ES-I3 (cell line): ENCODE data around the gene KIF4A.
"Not testable (repeated sequence)": the region's sequence is repeated elsewhere in the genome, so short reads cannot be mapped to it uniquely, and the experiment has no call there.

Source experiments
- H3K36me3 ChIP-seq: 2 replicates; pipeline ENCODE4 v1.6.1; 2013; ENCODE audit warnings: mild to moderate bottlenecking, low read length, control low read depth, moderate library complexity; ENCODE audit not compliant: insufficient read depth
- H3K4me1 ChIP-seq: 2 replicates; pipeline ENCODE4 v1.6.1; 2013; ENCODE audit warnings: mild to moderate bottlenecking, control low read depth, low read length; ENCODE audit not compliant: insufficient read depth
- H3K9ac ChIP-seq: 2 replicates; pipeline ENCODE4 v1.6.1; 2013; ENCODE audit warnings: low read depth, mild to moderate bottlenecking, low read length, moderate library complexity
- H3K9me3 ChIP-seq: 2 replicates; pipeline ENCODE4 v1.6.1; 2013; ENCODE audit warnings: mild to moderate bottlenecking, low read length, moderate library complexity; ENCODE audit not compliant: control insufficient read depth, insufficient read depth

KIF4A gene

GRCh38 chrX:70324326-70324725 is 34.4 kb downstream of the KIF4A start:
- Histone ChIP-seq H3K4me1 (no peaks in the 10 kb centered on the region), H3K9ac (no peak overlapping the region), H3K36me3 (no peaks in the 10 kb centered on the region), H3K9me3 (no peaks in the 10 kb centered on the region)

GRCh38 chrX:70331161-70331560 is 41.3 kb downstream of the KIF4A start:
- Histone ChIP-seq H3K9ac (no peak overlapping the region), H3K9me3 (no peaks in the 10 kb centered on the region), H3K36me3 (no peaks in the 10 kb centered on the region), H3K4me1 (no peaks in the 10 kb centered on the region)

GRCh38 chrX:70332600-70332999 is 42.7 kb downstream of the KIF4A start:
- H3K36me3 ChIP-seq = no peaks in the 10 kb centered on the region
- no peaks in the 10 kb centered on the region for H3K9me3 ChIP-seq
- no peak overlapping the region for H3K9ac ChIP-seq
- H3K4me1 ChIP-seq = no peaks in the 10 kb centered on the region

- Histone ChIP-seq H3K9ac (no peak overlapping the region), H3K9me3 (no peaks in the 10 kb centered on the region), H3K4me1 (no peaks in the 10 kb centered on the region), H3K36me3 (no peaks in the 10 kb centered on the region; the same call in 1 of the 2 replicates)
Observed at GRCh38 chrX:70336767-70337166, 46.9 kb downstream of the KIF4A start.

GRCh38 chrX:70338290-70338689 is 48.4 kb downstream of the KIF4A start:
- Histone ChIP-seq H3K36me3 (peaks cover 5% of the 10 kb centered on the region), H3K9me3 (no peaks in the 10 kb centered on the region), H3K9ac (no peak overlapping the region)

GRCh38 chrX:70343435-70343834 is 53.5 kb downstream of the KIF4A start:
- Histone ChIP-seq H3K4me1 (no peaks in the 10 kb centered on the region), H3K9me3 (peaks cover 11% of the 10 kb centered on the region), H3K36me3 (peaks cover 7% of the 10 kb centered on the region), H3K9ac (no peak overlapping the region)

More at GRCh38 chrX:70338290-70338689, 48.4 kb downstream of the KIF4A start:
- no peaks in the 10 kb centered on the region for H3K4me1 ChIP-seq

- H3K4me1 ChIP-seq = no peaks in the 10 kb centered on the region
- H3K36me3 ChIP-seq = peaks cover 7% of the 10 kb centered on the region
- no peak overlapping the region for H3K9ac ChIP-seq
- H3K9me3 ChIP-seq = peaks cover 21% of the 10 kb centered on the region
Observed at GRCh38 chrX:70346418-70347070, 56.6 kb downstream of the KIF4A start.

- H3K9me3 ChIP-seq = peaks cover 21% of the 10 kb centered on the region
- not testable (repeated sequence) for H3K36me3 ChIP-seq, H3K9ac ChIP-seq, H3K4me1 ChIP-seq
Observed at GRCh38 chrX:70348825-70349224, 58.9 kb downstream of the KIF4A start.

- H3K36me3 ChIP-seq, H3K4me1 ChIP-seq, H3K9ac ChIP-seq: not testable (repeated sequence)
- peaks cover 21% of the 10 kb centered on the region for H3K9me3 ChIP-seq
Observed at GRCh38 chrX:70349367-70350125, 59.6 kb downstream of the KIF4A start.

GRCh38 chrX:70352496-70352895 is 62.6 kb downstream of the KIF4A start:
- H3K9ac ChIP-seq = no peak overlapping the region
- H3K4me1 ChIP-seq = no peaks in the 10 kb centered on the region
- H3K9me3 ChIP-seq = peaks cover 14% of the 10 kb centered on the region
- no peaks in the 10 kb centered on the region; the same call in none of the 2 replicates for H3K36me3 ChIP-seq

GRCh38 chrX:70353514-70353913 is 63.6 kb downstream of the KIF4A start:
- Histone ChIP-seq H3K9me3 (peaks cover 11% of the 10 kb centered on the region), H3K9ac (no peak overlapping the region), H3K36me3 (no peaks in the 10 kb centered on the region; the same call in none of the 2 replicates), H3K4me1 (no peaks in the 10 kb centered on the region)

GRCh38 chrX:70354716-70355115 is 64.8 kb downstream of the KIF4A start:
- no peaks in the 10 kb centered on the region for H3K4me1 ChIP-seq
- H3K36me3 ChIP-seq = no peaks in the 10 kb centered on the region; the same call in none of the 2 replicates
- no peak overlapping the region for H3K9ac ChIP-seq
- H3K9me3 ChIP-seq = peaks cover 11% of the 10 kb centered on the region

- H3K9ac ChIP-seq = no peak overlapping the region
- H3K4me1 ChIP-seq = no peaks in the 10 kb centered on the region
- H3K9me3 ChIP-seq = no peaks in the 10 kb centered on the region
- peaks cover 4% of the 10 kb centered on the region for H3K36me3 ChIP-seq
Observed at GRCh38 chrX:70359458-70359857, 69.6 kb downstream of the KIF4A start.

GRCh38 chrX:70360366-70360765 is 70.5 kb downstream of the KIF4A start:
- H3K36me3 ChIP-seq = peaks cover 4% of the 10 kb centered on the region
- no peaks in the 10 kb centered on the region for H3K9me3 ChIP-seq
- no peaks in the 10 kb centered on the region for H3K4me1 ChIP-seq
- H3K9ac ChIP-seq = no peak overlapping the region

- not testable (repeated sequence) for H3K4me1 ChIP-seq, H3K36me3 ChIP-seq, H3K9me3 ChIP-seq, H3K9ac ChIP-seq
Observed at GRCh38 chrX:70368731-70369130, 78.8 kb downstream of the KIF4A start.
